ENCODE data around the gene CLEC7A. TPM values are rescaled to one million over a fixed set of nuclear protein-coding genes. Genes with fewer than 3 reads are reported as not detected.

CLEC7A gene
- total RNA-seq, 1 experiment from 2014 or later = not detected

GRCh38 chr12:10088031-10088430, 42.0 kb downstream of the CLEC7A start:
- Histone ChIP-seq H3K4me1 (no peaks in the 10 kb centered on the region), H3K4me3 (ENCODE audit: low read depth, low read length) (no peak overlapping the region), H3K36me3 (ENCODE audit: control insufficient read depth, insufficient read depth, low read length) (no peaks in the 10 kb centered on the region), H3K9me3 (no peaks in the 10 kb centered on the region), H3K27me3 (replicated peaks; ENCODE audit: control insufficient read depth, insufficient read depth, low read length) (0 out of 2 replicates have a peak, but pooled peaks cover 2% of the 10 kb centered on the region)
- H3K9me3 Mint-ChIP-seq (ENCODE audit: unreplicated experiment) = peaks cover 10% of the 10 kb centered on the region
- no TSS peak for BruUV-seq (replicated peaks)
- CTCF ChIA-PET = no interaction called here
- TF ChIP-seq CTCF (IDR thresholded peaks at IDR 0.05; ENCODE audit: insufficient read depth in 1 of 2, low read depth in 1 of 2, low read length in 1 of 2, severe bottlenecking in 1 of 2, unreplicated experiment in 1 of 2) = no peak
- no peak for DNase-seq
- H3K4me1 Mint-ChIP-seq (ENCODE audit: low read depth, unreplicated experiment) = no peaks in the 10 kb centered on the region
- no peak overlapping the region for H3K27ac Mint-ChIP-seq (ENCODE audit: unreplicated experiment)
- H3K36me3 Mint-ChIP-seq (ENCODE audit: insufficient read depth, unreplicated experiment) = no peaks in the 10 kb centered on the region
- peaks cover 27% of the 10 kb centered on the region for H3K27me3 Mint-ChIP-seq (ENCODE audit: insufficient read depth, unreplicated experiment)
- POLR2A ChIA-PET = no interaction called here
- H3K4me3 Mint-ChIP-seq (ENCODE audit: unreplicated experiment) = no peak overlapping the region
- intact Hi-C loops (cut with micrococcal nuclease; ENCODE audit: unreplicated experiment) = no loop called here

- Histone ChIP-seq H3K27me3 (replicated peaks; ENCODE audit: control insufficient read depth, insufficient read depth, low read length) (0 out of 2 replicates have a peak, but pooled peaks cover 2% of the 10 kb centered on the region), H3K4me1 (no peaks in the 10 kb centered on the region), H3K4me3 (ENCODE audit: low read depth, low read length) (no peak overlapping the region), H3K9me3 (no peaks in the 10 kb centered on the region), H3K36me3 (ENCODE audit: control insufficient read depth, insufficient read depth, low read length) (no peaks in the 10 kb centered on the region)
- CTCF ChIA-PET = no interaction called here
- Mint-ChIP-seq H3K27me3 (ENCODE audit: insufficient read depth, unreplicated experiment) (peaks cover 24% of the 10 kb centered on the region), H3K9me3 (ENCODE audit: unreplicated experiment) (peaks cover 10% of the 10 kb centered on the region), H3K4me3 (ENCODE audit: unreplicated experiment) (no peak overlapping the region), H3K27ac (ENCODE audit: unreplicated experiment) (no peak overlapping the region), H3K4me1 (ENCODE audit: low read depth, unreplicated experiment) (no peaks in the 10 kb centered on the region), H3K36me3 (ENCODE audit: insufficient read depth, unreplicated experiment) (no peaks in the 10 kb centered on the region)
- BruUV-seq (replicated peaks) = no TSS peak
- intact Hi-C loops (cut with micrococcal nuclease; ENCODE audit: unreplicated experiment) = no loop called here
- POLR2A ChIA-PET = no interaction called here
- DNase-seq = no peak
- TF ChIP-seq CTCF (IDR thresholded peaks at IDR 0.05; ENCODE audit: insufficient read depth in 1 of 2, low read depth in 1 of 2, low read length in 1 of 2, severe bottlenecking in 1 of 2, unreplicated experiment in 1 of 2) = no peak
Observed at GRCh38 chr12:10086387-10086786, 43.6 kb downstream of the CLEC7A start.

GRCh38 chr12:10084733-10085132, 45.3 kb downstream of the CLEC7A start:
- Mint-ChIP-seq H3K4me3 (ENCODE audit: unreplicated experiment) (no peak overlapping the region), H3K36me3 (ENCODE audit: insufficient read depth, unreplicated experiment) (no peaks in the 10 kb centered on the region), H3K27me3 (ENCODE audit: insufficient read depth, unreplicated experiment) (peaks cover 15% of the 10 kb centered on the region), H3K9me3 (ENCODE audit: unreplicated experiment) (peaks cover 10% of the 10 kb centered on the region), H3K4me1 (ENCODE audit: low read depth, unreplicated experiment) (no peaks in the 10 kb centered on the region), H3K27ac (ENCODE audit: unreplicated experiment) (no peak overlapping the region)
- no peaks in the 10 kb centered on the region for H3K36me3 ChIP-seq (ENCODE audit: control insufficient read depth, insufficient read depth, low read length)
- no peak for TF ChIP-seq CTCF (IDR thresholded peaks at IDR 0.05; ENCODE audit: insufficient read depth in 1 of 2, low read depth in 1 of 2, low read length in 1 of 2, severe bottlenecking in 1 of 2, unreplicated experiment in 1 of 2)
- H3K4me3 ChIP-seq (ENCODE audit: low read depth, low read length) = no peak overlapping the region
- no TSS peak for BruUV-seq (replicated peaks)
- H3K4me1 ChIP-seq = no peaks in the 10 kb centered on the region
- H3K9me3 ChIP-seq = no peaks in the 10 kb centered on the region
- 0 out of 2 replicates have a peak, but pooled peaks cover 2% of the 10 kb centered on the region for H3K27me3 ChIP-seq (replicated peaks; ENCODE audit: control insufficient read depth, insufficient read depth, low read length)
- no peak for DNase-seq
- CTCF ChIA-PET = interaction anchor here (0.5 kb wide), 1 partner anchor 118 kb away, joined by 4 read pairs; no protein-coding TSS in a partner anchor
- POLR2A ChIA-PET = interaction anchor here (0.6 kb wide), 1 partner anchor 47 kb away, joined by 5 read pairs; no protein-coding TSS in a partner anchor
- intact Hi-C loops (cut with micrococcal nuclease; ENCODE audit: unreplicated experiment) = no loop called here

All from Caco-2 (cell line).